ENCODE measurements around the gene TCF20.

GRCh38 chr22:42279425-42280020 lies 9.1 kb upstream of the TCF20 start:
- no peak for TF ChIP-seq CTCF (IDR thresholded peaks at IDR 0.05)
- TF ChIP-seq EZH2 (IDR thresholded peaks at IDR 0.05; ENCODE audit: borderline replicate concordance, insufficient read depth, low read depth, low read length, poor library complexity, severe bottlenecking), result no peak

Measured in B cell (primary cell).